ENCODE data around the gene MCC.

MCC gene

GRCh38 chr5:113218200-113218599 is 270.1 kb downstream of the MCC start:
- H3K36me3 Mint-ChIP-seq (ENCODE audit: low read depth), result peaks cover 16% of the 10 kb centered on the region
- peak; percentile 39 for DNase-seq
- peaks cover 15% of the 10 kb centered on the region for H3K9me3 Mint-ChIP-seq
- TF ChIP-seq, protein P1, sequence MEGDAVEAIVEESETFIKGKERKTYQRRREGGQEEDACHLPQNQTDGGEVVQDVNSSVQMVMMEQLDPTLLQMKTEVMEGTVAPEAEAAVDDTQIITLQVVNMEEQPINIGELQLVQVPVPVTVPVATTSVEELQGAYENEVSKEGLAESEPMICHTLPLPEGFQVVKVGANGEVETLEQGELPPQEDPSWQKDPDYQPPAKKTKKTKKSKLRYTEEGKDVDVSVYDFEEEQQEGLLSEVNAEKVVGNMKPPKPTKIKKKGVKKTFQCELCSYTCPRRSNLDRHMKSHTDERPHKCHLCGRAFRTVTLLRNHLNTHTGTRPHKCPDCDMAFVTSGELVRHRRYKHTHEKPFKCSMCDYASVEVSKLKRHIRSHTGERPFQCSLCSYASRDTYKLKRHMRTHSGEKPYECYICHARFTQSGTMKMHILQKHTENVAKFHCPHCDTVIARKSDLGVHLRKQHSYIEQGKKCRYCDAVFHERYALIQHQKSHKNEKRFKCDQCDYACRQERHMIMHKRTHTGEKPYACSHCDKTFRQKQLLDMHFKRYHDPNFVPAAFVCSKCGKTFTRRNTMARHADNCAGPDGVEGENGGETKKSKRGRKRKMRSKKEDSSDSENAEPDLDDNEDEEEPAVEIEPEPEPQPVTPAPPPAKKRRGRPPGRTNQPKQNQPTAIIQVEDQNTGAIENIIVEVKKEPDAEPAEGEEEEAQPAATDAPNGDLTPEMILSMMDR (IDR thresholded peaks at IDR 0.05), result no peak
- H3K27ac Mint-ChIP-seq, result peak overlapping the region; percentile 94
- H3K27me3 Mint-ChIP-seq (ENCODE audit: low read depth, poor library complexity), result peaks cover 4% of the 10 kb centered on the region
- peak overlapping the region; percentile 73 for H3K4me3 Mint-ChIP-seq
- peaks cover 56% of the 10 kb centered on the region for H3K4me1 Mint-ChIP-seq

GRCh38 chr5:113217619-113218184 is 270.6 kb downstream of the MCC start:
- Mint-ChIP-seq H3K36me3 (ENCODE audit: low read depth) (peaks cover 12% of the 10 kb centered on the region), H3K4me1 (peaks cover 53% of the 10 kb centered on the region), H3K4me3 (peak overlapping the region; percentile 69), H3K9me3 (peaks cover 14% of the 10 kb centered on the region), H3K27me3 (ENCODE audit: low read depth, poor library complexity) (peaks cover 4% of the 10 kb centered on the region), H3K27ac (peak overlapping the region; percentile 95)
- peak; percentile 49 for DNase-seq
- TF ChIP-seq, protein P1 (IDR thresholded peaks at IDR 0.05), result no peak

GRCh38 chr5:113216545-113216944 is 271.7 kb downstream of the MCC start:
- no peak overlapping the region for H3K4me3 Mint-ChIP-seq
- TF ChIP-seq, protein P1 (IDR thresholded peaks at IDR 0.05), result no peak
- peaks cover under 1% of the 10 kb centered on the region for H3K36me3 Mint-ChIP-seq (ENCODE audit: low read depth)
- H3K4me1 Mint-ChIP-seq, result peaks cover 43% of the 10 kb centered on the region
- H3K27ac Mint-ChIP-seq, result no peak overlapping the region
- H3K27me3 Mint-ChIP-seq (ENCODE audit: low read depth, poor library complexity), result peaks cover 4% of the 10 kb centered on the region
- no peak for DNase-seq
- peaks cover 2% of the 10 kb centered on the region for H3K9me3 Mint-ChIP-seq

- TF ChIP-seq, protein P1 (IDR thresholded peaks at IDR 0.05), result no peak
- H3K4me3 Mint-ChIP-seq, result no peak overlapping the region
- H3K4me1 Mint-ChIP-seq, result peaks cover 41% of the 10 kb centered on the region
- no peaks in the 10 kb centered on the region for H3K36me3 Mint-ChIP-seq (ENCODE audit: low read depth)
- no peak overlapping the region for H3K27ac Mint-ChIP-seq
- H3K9me3 Mint-ChIP-seq, result no peaks in the 10 kb centered on the region
- H3K27me3 Mint-ChIP-seq (ENCODE audit: low read depth, poor library complexity), result peaks cover 4% of the 10 kb centered on the region
- no peak for DNase-seq
Observed at GRCh38 chr5:113215401-113216060, 272.7 kb downstream of the MCC start.

DNA sequence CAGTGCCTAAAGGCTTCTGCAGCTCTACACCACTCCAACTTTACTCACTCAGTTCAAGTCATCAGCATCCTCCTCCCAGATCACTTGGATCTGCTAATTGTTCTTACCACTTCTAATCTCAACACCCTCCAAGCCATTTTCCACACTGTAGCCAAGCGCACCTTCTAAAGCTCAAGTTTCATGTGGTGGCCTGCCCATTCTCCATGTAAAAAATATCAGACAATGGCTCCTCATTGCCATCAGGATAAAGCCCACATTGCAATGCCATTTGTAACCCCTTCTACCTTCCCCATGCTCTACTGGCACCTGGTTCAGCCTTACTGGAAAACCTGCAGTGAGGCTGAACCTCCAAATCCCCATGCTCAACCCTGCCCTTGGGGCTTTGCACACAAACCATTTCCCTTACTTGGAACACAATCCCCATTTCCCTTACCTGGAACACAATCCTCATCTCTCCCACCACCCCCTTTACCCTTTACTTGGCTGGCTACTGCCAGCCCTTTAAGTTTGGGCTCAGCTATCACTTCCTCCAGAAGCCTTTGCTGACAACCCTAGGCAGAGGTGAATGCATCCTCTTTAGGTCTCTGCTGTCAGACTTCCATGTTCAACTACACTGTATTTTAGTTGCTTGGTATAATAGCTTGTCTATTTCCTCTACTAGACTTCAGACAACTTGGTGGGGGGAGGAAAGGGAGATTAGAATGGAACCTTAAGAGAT is 273.5 kb downstream of the MCC start:
- H3K27me3 Mint-ChIP-seq (ENCODE audit: low read depth, poor library complexity), result peaks cover 4% of the 10 kb centered on the region
- TF ChIP-seq, protein P1 (IDR thresholded peaks at IDR 0.05), result no peak
- peaks cover 47% of the 10 kb centered on the region for H3K4me1 Mint-ChIP-seq
- no peaks in the 10 kb centered on the region for H3K9me3 Mint-ChIP-seq
- H3K27ac Mint-ChIP-seq, result no peak overlapping the region
- DNase-seq, result no peak
- H3K36me3 Mint-ChIP-seq (ENCODE audit: low read depth), result no peaks in the 10 kb centered on the region
- no peak overlapping the region for H3K4me3 Mint-ChIP-seq
